Measurements from ENCODE around the gene SERPINA3. TPM values are rescaled to one million over a fixed set of nuclear protein-coding genes. Genes with fewer than 3 reads are reported as not detected.

SERPINA3 gene
- total RNA-seq, 1 donor: 5.1 TPM

DNA sequence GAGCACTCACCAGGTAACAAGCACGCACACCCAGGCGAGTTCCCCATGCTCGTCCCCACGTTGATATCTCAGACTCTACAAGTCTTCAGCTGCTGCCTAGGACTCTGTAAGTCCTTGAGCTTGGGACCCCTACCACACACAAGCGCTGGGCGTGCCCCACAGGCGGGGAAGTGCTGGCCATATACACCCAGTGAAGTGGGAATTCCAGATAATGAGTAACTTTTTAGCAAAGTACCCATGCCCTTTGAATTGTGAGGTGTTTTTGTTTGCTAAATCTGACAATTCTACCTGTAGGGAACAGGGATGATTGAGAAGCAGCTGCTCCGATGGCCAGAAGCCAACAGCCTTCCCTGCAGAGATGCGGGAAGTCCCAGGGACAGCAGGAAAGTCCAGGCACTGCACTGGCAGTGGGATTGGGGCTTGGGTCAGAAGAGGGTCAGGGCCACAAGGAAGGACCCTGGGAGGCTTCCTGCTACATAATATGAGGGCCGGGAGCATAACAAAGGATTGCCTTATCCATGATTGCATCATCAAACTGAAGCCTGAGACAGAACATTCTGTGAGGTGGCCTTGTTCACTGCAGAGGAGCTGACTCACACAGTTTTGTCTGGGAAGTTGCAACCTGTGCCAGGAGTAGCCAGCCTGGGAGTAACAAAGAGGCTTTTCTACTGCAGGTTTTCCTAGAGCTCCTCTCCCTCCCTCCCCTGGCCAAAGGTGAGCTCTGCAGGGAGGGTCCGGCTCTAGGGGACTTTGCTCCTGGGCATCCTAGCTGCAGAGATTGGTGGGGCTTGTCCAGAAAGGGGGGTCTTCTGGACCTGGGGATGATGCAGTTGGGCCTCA is 13.2 kb upstream of the SERPINA3 start:
- peak; percentile 88 for DNase-seq (ENCODE audit: insufficient read length, low spot score, missing footprints)
- Histone ChIP-seq H2AFZ (ENCODE audit: low read length) (peak overlapping the region; percentile 53), H3K4me2 (ENCODE audit: insufficient read depth, low read length) (peak overlapping the region; percentile 33)

DNA sequence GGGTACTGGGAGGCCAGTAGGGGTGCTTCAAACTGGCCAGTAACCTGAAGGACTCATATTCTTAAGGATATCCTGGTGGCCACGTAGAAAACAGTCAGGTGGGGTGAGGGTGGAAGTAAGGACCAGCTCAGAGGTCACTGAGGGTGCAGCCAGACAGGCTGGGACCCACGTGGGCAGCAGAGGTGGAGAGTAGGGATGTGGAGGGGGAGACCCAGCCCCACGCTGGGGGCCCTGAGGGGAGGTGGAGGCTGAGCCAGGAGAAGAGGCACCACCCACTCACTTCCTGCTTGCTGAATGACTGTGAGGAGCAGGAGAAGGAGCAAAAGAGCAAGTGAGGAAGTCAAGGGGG is 12.6 kb upstream of the SERPINA3 start:
- TF ChIP-seq, protein P1, sequence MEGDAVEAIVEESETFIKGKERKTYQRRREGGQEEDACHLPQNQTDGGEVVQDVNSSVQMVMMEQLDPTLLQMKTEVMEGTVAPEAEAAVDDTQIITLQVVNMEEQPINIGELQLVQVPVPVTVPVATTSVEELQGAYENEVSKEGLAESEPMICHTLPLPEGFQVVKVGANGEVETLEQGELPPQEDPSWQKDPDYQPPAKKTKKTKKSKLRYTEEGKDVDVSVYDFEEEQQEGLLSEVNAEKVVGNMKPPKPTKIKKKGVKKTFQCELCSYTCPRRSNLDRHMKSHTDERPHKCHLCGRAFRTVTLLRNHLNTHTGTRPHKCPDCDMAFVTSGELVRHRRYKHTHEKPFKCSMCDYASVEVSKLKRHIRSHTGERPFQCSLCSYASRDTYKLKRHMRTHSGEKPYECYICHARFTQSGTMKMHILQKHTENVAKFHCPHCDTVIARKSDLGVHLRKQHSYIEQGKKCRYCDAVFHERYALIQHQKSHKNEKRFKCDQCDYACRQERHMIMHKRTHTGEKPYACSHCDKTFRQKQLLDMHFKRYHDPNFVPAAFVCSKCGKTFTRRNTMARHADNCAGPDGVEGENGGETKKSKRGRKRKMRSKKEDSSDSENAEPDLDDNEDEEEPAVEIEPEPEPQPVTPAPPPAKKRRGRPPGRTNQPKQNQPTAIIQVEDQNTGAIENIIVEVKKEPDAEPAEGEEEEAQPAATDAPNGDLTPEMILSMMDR (IDR thresholded peaks at IDR 0.05; ENCODE audit: extremely low read depth, low read depth, low read length): no peak
- H2AFZ ChIP-seq (ENCODE audit: low read length): no peak overlapping the region
- no peaks in the 10 kb centered on the region for H3K36me3 ChIP-seq (ENCODE audit: insufficient read depth, low read length)
- DNase-seq (ENCODE audit: insufficient read length, low spot score, missing footprints): no peak
- H3K4me2 ChIP-seq (ENCODE audit: insufficient read depth, low read length): peak overlapping the region; percentile 33
- peak overlapping the region; percentile 79 for H3K27ac ChIP-seq (ENCODE audit: low read depth, low read length)
- H4K20me1 ChIP-seq (ENCODE audit: insufficient read depth, low read length): no peaks in the 10 kb centered on the region
- H3K79me2 ChIP-seq (ENCODE audit: insufficient read depth, low read length): no peaks in the 10 kb centered on the region
- H3K4me3 ChIP-seq (ENCODE audit: insufficient read depth, low read length): no peak overlapping the region
- no peaks in the 10 kb centered on the region for H3K27me3 ChIP-seq (ENCODE audit: insufficient read depth, low read length)
- H3K4me1 ChIP-seq (ENCODE audit: insufficient read depth, low read length): peaks cover 35% of the 10 kb centered on the region
- H3K9me3 ChIP-seq (ENCODE audit: low read depth, low read length): no peaks in the 10 kb centered on the region

More for the DNA sequence above, 13.2 kb upstream of the SERPINA3 start:
- TF ChIP-seq, protein P1 (IDR thresholded peaks at IDR 0.05; ENCODE audit: extremely low read depth, low read depth, low read length): no peak
- H4K20me1 ChIP-seq (ENCODE audit: insufficient read depth, low read length): no peaks in the 10 kb centered on the region
- H3K9me3 ChIP-seq (ENCODE audit: low read depth, low read length): no peaks in the 10 kb centered on the region
- no peaks in the 10 kb centered on the region for H3K27me3 ChIP-seq (ENCODE audit: insufficient read depth, low read length)
- H3K4me1 ChIP-seq (ENCODE audit: insufficient read depth, low read length): peaks cover 35% of the 10 kb centered on the region
- H3K4me3 ChIP-seq (ENCODE audit: insufficient read depth, low read length): no peak overlapping the region
- no peaks in the 10 kb centered on the region for H3K36me3 ChIP-seq (ENCODE audit: insufficient read depth, low read length)
- no peaks in the 10 kb centered on the region for H3K79me2 ChIP-seq (ENCODE audit: insufficient read depth, low read length)
- H3K27ac ChIP-seq (ENCODE audit: low read depth, low read length): peak overlapping the region; percentile 79

DNA sequence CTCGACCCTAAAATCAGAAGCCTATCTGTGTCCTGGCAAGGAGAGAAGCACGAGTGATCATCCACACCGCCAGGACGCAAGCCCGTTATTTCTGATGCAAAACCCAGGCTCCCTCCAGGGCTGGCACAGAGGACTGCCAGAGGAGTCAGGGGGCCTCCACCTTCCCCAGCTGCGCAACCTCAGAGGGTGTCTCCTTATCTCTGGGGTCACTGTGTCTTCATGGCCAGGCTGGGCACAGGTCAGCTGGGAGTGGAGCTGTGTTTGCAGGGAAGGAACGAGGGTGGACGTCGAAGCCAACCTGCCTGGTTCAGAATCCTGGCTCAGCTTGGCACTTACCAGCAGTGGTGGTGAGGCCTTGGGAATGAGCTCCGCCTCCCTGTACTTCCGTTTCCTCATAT is 12.0 kb upstream of the SERPINA3 start:
- Histone ChIP-seq H3K27ac (ENCODE audit: low read depth, low read length) (peak overlapping the region; percentile 79), H4K20me1 (ENCODE audit: insufficient read depth, low read length) (no peaks in the 10 kb centered on the region), H3K4me1 (ENCODE audit: insufficient read depth, low read length) (peaks cover 35% of the 10 kb centered on the region), H3K27me3 (ENCODE audit: insufficient read depth, low read length) (no peaks in the 10 kb centered on the region), H3K4me3 (ENCODE audit: insufficient read depth, low read length) (no peak overlapping the region), H3K4me2 (ENCODE audit: insufficient read depth, low read length) (peak overlapping the region; percentile 52), H3K36me3 (ENCODE audit: insufficient read depth, low read length) (no peaks in the 10 kb centered on the region), H3K9me3 (ENCODE audit: low read depth, low read length) (no peaks in the 10 kb centered on the region), H2AFZ (ENCODE audit: low read length) (no peak overlapping the region), H3K79me2 (ENCODE audit: insufficient read depth, low read length) (no peaks in the 10 kb centered on the region)
- DNase-seq (ENCODE audit: insufficient read length, low spot score, missing footprints): no peak
- TF ChIP-seq, protein P1 (IDR thresholded peaks at IDR 0.05; ENCODE audit: extremely low read depth, low read depth, low read length): no peak

DNA sequence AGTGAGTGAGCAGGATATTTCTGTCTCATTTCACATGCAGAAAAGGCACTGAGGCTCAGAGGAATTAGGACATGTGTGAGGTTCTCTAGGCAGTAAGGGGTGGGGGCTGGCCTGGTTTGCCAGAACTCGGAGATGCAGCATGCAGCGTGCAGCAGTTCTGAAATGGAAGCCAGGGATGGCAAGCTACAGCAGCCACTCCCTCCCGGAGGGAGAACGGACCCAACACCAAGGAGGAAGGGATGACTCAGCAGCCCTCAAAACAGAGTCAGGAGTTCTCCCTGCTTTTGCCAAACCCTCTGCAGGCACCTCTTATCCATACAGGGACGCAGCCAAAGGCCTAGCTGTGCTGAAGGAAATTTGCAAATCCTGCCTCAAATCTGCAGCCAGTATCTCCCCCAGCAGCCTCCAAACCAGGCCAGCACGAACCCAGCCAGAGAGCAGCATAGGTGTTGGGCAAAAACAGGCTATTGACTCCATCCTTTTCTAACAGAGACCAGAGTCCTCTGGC is 10.3 kb upstream of the SERPINA3 start:
- Histone ChIP-seq H3K9me3 (ENCODE audit: low read depth, low read length) (no peaks in the 10 kb centered on the region), H3K36me3 (ENCODE audit: insufficient read depth, low read length) (no peaks in the 10 kb centered on the region), H3K4me1 (ENCODE audit: insufficient read depth, low read length) (peaks cover 39% of the 10 kb centered on the region), H3K79me2 (ENCODE audit: insufficient read depth, low read length) (no peaks in the 10 kb centered on the region), H2AFZ (ENCODE audit: low read length) (peak overlapping the region; percentile 95), H4K20me1 (ENCODE audit: insufficient read depth, low read length) (no peaks in the 10 kb centered on the region), H3K4me2 (ENCODE audit: insufficient read depth, low read length) (peak overlapping the region; percentile 55), H3K27me3 (ENCODE audit: insufficient read depth, low read length) (no peaks in the 10 kb centered on the region), H3K4me3 (ENCODE audit: insufficient read depth, low read length) (no peak overlapping the region), H3K27ac (ENCODE audit: low read depth, low read length) (peak overlapping the region; percentile 86)
- TF ChIP-seq, protein P1 (IDR thresholded peaks at IDR 0.05; ENCODE audit: extremely low read depth, low read depth, low read length): no peak
- peak; percentile 91 for DNase-seq (ENCODE audit: insufficient read length, low spot score, missing footprints)
